WTC11 (cell line): ENCODE data around the gene GSN. TPM values are rescaled to one million over a fixed set of nuclear protein-coding genes. Genes with fewer than 3 reads are reported as not detected.

Experiments used
- ATAC-seq: fragments of 200-7000 bp; cut with Tn5 transposase; 2 replicates; pipeline ENCODE4 v1.10.0; 2021; ENCODE audit warnings: mild to moderate bottlenecking, moderate library complexity
- CTCF ChIA-PET: fragments of 300-600 bp; sonication (Branson Sonifier 250); formaldehyde crosslinking; loops from one replicate; lab custom pipeline; 2021; ENCODE audit warnings: antibody characterized with exemption; lab: Charles Lee
- POLR2A ChIA-PET: fragments of 350-600 bp; sonication (Branson Sonifier 250); formaldehyde crosslinking; loops from one replicate; lab custom pipeline; 2021; ENCODE audit warnings: antibody characterized with exemption; lab: Charles Lee
- DNase-seq: peaks from one replicate; pipeline ENCODE4 v3.0.0; 2021; ENCODE audit warnings: low spot score
- H3K27ac Mint-ChIP-seq: 2 replicates; pipeline ENCODE4 v1.8.0; 2021; ENCODE audit warnings: mixed read lengths
- H3K27me3 Mint-ChIP-seq: 2 replicates; pipeline ENCODE4 v1.8.0; 2021; ENCODE audit warnings: low read depth, mild to moderate bottlenecking, moderate library complexity, mixed read lengths
- H3K36me3 Mint-ChIP-seq: 2 replicates; pipeline ENCODE4 v1.8.0; 2021; ENCODE audit warnings: mixed read lengths
- H3K4me1 Mint-ChIP-seq: 2 replicates; pipeline ENCODE4 v1.8.0; 2022; ENCODE audit warnings: mixed read lengths
- H3K4me3 Mint-ChIP-seq: 2 replicates; pipeline ENCODE4 v1.8.0; 2021; ENCODE audit warnings: mild to moderate bottlenecking, moderate library complexity, mixed read lengths
- H3K9me3 Mint-ChIP-seq: 2 replicates; pipeline ENCODE4 v1.8.0; 2021; ENCODE audit warnings: mixed read lengths
- AR ChIP-seq: fragments of 250-450 bp; sonication (Bioruptor Pico); IDR thresholded peaks from 2 replicates; pipeline ENCODE4 v1.9.0; 2021; ENCODE audit warnings: mild to moderate bottlenecking
- ATF1 ChIP-seq: sonication (generic); formaldehyde crosslinking; IDR thresholded peaks from 2 replicates; pipeline ENCODE4 v1.8.1; 2023; ENCODE audit warnings: mild to moderate bottlenecking, moderate library complexity, missing genetic modification reagents
- ESRRA ChIP-seq: sonication (generic); formaldehyde crosslinking; IDR thresholded peaks from 2 replicates; pipeline ENCODE4 v1.8.1; 2022; ENCODE audit warnings: mild to moderate bottlenecking, missing genetic modification reagents, borderline replicate concordance
- FOXJ3 ChIP-seq: sonication (generic); formaldehyde crosslinking; IDR thresholded peaks from 2 replicates; pipeline ENCODE4 v1.9.0; 2021; ENCODE audit warnings: missing genetic modification reagents, mild to moderate bottlenecking, borderline replicate concordance
- GRHL2 ChIP-seq: fragments of 250-450 bp; sonication (Bioruptor Pico); IDR thresholded peaks from 2 replicates; pipeline ENCODE4 v1.8.0; 2022; ENCODE audit warnings: mild to moderate bottlenecking, moderate library complexity; ENCODE audit not compliant: insufficient replicate concordance, severe bottlenecking
- IRF2 ChIP-seq: sonication (generic); formaldehyde crosslinking; IDR thresholded peaks from 2 replicates; pipeline ENCODE4 v1.8.0; 2022; ENCODE audit warnings: low read depth, missing genetic modification reagents, borderline replicate concordance
- MAX ChIP-seq: sonication (generic); formaldehyde crosslinking; IDR thresholded peaks from 2 replicates; pipeline ENCODE4 v1.8.0; 2022; ENCODE audit warnings: mild to moderate bottlenecking, missing genetic modification reagents
- TCF7 ChIP-seq: sonication (generic); formaldehyde crosslinking; IDR thresholded peaks from 2 replicates; pipeline ENCODE4 v1.8.0; 2022; ENCODE audit warnings: mild to moderate bottlenecking, low read depth, missing genetic modification reagents, moderate library complexity
- TP53 ChIP-seq: sonication (generic); formaldehyde crosslinking; IDR thresholded peaks from 2 replicates; pipeline ENCODE4 v1.8.1; 2023; ENCODE audit warnings: mild to moderate bottlenecking, missing genetic modification reagents
- USF1 ChIP-seq: sonication (generic); formaldehyde crosslinking; IDR thresholded peaks from 2 replicates; pipeline ENCODE4 v1.8.0; 2022; ENCODE audit warnings: mild to moderate bottlenecking, missing genetic modification reagents
- ZNF138 ChIP-seq: sonication (generic); formaldehyde crosslinking; conservative IDR thresholded peaks from 2 replicates; pipeline ENCODE4 v1.8.1; 2022; ENCODE audit warnings: mild to moderate bottlenecking, moderate library complexity, missing genetic modification reagents
- ZNF281 ChIP-seq: sonication (generic); formaldehyde crosslinking; IDR thresholded peaks from 2 replicates; pipeline ENCODE4 v1.8.0; 2023; ENCODE audit warnings: mild to moderate bottlenecking, missing genetic modification reagents
- ZNF425 ChIP-seq: fragments of 250-450 bp; sonication (Bioruptor Pico); conservative IDR thresholded peaks from 2 replicates; pipeline ENCODE4 v1.9.0; 2021; ENCODE audit warnings: mild to moderate bottlenecking
- ZNF671 ChIP-seq: fragments of 250-450 bp; sonication (Bioruptor Pico); IDR thresholded peaks from 2 replicates; pipeline ENCODE4 v1.8.0; 2021; ENCODE audit warnings: mild to moderate bottlenecking
- total RNA-seq: library from RNA; stranded (reverse); gene quantifications from 3 replicates; pipeline ENCODE4 v1.2.3, GENCODE V29; 2021
- TF ChIP-seq, protein P1 (sequence below): sonication (generic); formaldehyde crosslinking; IDR thresholded peaks from 2 replicates; pipeline ENCODE4 v1.8.1; 2022; ENCODE audit warnings: missing genetic modification reagents, borderline replicate concordance
- TF ChIP-seq, protein P2 (sequence below): sonication (generic); formaldehyde crosslinking; IDR thresholded peaks from 2 replicates; pipeline ENCODE4 v1.8.0; 2023; ENCODE audit warnings: missing genetic modification reagents, mild to moderate bottlenecking, borderline replicate concordance

GSN gene
- total RNA-seq, 1 experiment from 2014 or later, result 47.0 TPM

- Mint-ChIP-seq H3K27me3 (peaks cover 4% of the 10 kb centered on the region; the same call in 1 of the 2 replicates), H3K27ac (no peak overlapping the region), H3K36me3 (no peaks in the 10 kb centered on the region), H3K4me1 (peaks cover 19% of the 10 kb centered on the region), H3K9me3 (no peaks in the 10 kb centered on the region), H3K4me3 (no peak overlapping the region)
- TF ChIP-seq FOXJ3 (no peak), AR (CRISPR knock-in tag) (no peak), ZNF138 (CRISPR knock-in tag) (no peak), ZNF425 (CRISPR knock-in tag) (no peak), USF1 (CRISPR knock-in tag) (no peak), ATF1 (CRISPR knock-in tag) (no peak), ESRRA (CRISPR knock-in tag) (no peak), TP53 (no peak), MAX (CRISPR knock-in tag) (no peak), IRF2 (CRISPR knock-in tag) (no peak), GRHL2 (no peak), TCF7 (CRISPR knock-in tag) (no peak), ZNF671 (CRISPR knock-in tag) (no peak), ZNF281 (CRISPR knock-in tag) (no peak)
- TF ChIP-seq, protein P1, sequence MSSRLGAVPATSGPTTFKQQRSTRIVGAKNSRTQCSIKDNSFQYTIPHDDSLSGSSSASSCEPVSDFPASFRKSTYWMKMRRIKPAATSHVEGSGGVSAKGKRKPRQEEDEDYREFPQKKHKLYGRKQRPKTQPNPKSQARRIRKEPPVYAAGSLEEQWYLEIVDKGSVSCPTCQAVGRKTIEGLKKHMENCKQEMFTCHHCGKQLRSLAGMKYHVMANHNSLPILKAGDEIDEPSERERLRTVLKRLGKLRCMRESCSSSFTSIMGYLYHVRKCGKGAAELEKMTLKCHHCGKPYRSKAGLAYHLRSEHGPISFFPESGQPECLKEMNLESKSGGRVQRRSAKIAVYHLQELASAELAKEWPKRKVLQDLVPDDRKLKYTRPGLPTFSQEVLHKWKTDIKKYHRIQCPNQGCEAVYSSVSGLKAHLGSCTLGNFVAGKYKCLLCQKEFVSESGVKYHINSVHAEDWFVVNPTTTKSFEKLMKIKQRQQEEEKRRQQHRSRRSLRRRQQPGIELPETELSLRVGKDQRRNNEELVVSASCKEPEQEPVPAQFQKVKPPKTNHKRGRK (CRISPR knock-in tag), result no peak
- TF ChIP-seq, protein P2, sequence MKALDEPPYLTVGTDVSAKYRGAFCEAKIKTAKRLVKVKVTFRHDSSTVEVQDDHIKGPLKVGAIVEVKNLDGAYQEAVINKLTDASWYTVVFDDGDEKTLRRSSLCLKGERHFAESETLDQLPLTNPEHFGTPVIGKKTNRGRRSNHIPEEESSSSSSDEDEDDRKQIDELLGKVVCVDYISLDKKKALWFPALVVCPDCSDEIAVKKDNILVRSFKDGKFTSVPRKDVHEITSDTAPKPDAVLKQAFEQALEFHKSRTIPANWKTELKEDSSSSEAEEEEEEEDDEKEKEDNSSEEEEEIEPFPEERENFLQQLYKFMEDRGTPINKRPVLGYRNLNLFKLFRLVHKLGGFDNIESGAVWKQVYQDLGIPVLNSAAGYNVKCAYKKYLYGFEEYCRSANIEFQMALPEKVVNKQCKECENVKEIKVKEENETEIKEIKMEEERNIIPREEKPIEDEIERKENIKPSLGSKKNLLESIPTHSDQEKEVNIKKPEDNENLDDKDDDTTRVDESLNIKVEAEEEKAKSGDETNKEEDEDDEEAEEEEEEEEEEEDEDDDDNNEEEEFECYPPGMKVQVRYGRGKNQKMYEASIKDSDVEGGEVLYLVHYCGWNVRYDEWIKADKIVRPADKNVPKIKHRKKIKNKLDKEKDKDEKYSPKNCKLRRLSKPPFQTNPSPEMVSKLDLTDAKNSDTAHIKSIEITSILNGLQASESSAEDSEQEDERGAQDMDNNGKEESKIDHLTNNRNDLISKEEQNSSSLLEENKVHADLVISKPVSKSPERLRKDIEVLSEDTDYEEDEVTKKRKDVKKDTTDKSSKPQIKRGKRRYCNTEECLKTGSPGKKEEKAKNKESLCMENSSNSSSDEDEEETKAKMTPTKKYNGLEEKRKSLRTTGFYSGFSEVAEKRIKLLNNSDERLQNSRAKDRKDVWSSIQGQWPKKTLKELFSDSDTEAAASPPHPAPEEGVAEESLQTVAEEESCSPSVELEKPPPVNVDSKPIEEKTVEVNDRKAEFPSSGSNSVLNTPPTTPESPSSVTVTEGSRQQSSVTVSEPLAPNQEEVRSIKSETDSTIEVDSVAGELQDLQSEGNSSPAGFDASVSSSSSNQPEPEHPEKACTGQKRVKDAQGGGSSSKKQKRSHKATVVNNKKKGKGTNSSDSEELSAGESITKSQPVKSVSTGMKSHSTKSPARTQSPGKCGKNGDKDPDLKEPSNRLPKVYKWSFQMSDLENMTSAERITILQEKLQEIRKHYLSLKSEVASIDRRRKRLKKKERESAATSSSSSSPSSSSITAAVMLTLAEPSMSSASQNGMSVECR (CRISPR knock-in tag), result no peak
- ChIA-PET CTCF (interaction anchor here (4.4 kb wide), 1 partner anchor 52 kb away, joined by 20 read pairs; no protein-coding TSS in a partner anchor), POLR2A (no interaction called here)
- DNase-seq (no peak), ATAC-seq (no peak)
These were observed 41.8 kb upstream of the GSN start for GRCh38 chr9:121226175-121226574.
